ENCODE results near the gene MIEF1.
"Not testable (repeated sequence)": the region's sequence is repeated elsewhere in the genome, so short reads cannot be mapped to it uniquely, and the experiment has no call there.

MIEF1 gene

DNA sequence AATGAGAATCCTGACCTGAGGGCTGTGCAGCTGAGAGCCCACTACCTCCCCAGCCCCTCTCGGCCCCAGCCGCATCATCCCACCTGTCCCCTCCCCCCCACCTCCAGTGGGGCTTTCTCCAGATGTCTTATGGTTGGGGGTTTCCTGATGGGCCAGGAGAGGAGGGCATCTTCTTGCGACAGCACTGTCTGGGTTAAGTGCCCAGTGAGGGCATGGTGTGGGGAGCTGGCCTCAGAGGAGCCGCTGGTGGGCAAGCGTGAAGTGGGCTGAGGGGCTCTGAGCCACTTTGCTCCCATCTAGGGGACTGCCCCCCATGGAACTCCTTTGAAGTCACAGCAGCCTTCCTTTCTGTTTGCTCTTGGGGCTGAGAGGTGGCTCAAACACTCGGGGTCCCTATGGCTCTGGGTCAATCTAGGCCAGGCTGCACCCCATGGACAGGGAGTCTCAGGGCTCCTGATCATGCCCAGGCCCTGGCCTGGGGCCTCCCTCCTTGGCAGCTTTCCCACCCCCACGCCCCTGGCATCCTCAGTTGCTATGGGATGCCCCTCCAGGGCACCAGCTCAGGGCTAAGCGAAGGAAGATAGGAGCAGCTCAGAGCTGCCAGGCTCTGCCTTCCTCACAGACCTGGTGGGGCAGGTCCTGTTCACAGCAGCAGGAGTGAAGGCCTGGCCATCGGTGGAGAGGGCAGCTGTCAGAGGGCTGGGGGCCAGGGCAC is 11.0 kb upstream of the MIEF1 start:
- no peak for DNase-seq

DNA sequence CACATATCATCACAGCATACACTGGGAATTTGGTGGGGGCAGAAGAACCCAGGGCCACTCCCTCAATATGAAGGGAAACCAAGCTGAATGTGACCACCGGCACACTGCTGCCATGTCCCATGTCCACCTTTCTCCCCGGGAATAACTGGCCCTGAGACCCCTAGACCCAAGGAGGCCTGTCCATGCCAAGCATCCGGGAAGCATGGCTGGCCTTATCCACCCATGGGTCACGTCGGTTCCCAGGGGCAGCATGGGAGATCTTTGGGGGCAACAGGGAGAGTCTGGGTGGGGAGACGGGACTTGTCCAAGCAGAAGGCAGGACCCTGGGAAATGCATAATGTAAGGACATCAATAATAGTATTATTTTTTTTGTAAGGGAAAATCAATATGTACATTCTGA is 10.4 kb upstream of the MIEF1 start:
- DNase-seq, result no peak

DNA sequence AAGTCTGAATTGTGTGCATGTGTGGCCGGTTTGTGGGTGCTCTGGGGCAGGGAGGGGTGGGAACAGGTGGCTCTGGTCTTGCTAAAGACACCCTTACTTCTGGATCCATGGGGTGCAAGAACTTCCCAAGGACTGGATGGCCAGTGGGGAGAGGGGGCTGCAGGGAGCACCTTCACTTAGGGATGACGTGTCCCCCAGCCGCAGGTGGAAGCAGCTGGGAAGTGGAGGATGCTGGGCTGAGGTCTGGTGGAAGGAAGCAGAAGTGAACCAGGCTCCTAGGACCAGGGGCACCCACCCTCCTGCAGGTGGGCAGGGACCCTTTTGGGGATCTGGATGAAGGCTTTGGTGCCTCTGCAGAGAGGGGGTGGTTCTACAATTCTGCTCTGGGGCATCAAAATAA is 9.9 kb upstream of the MIEF1 start:
- no peak for DNase-seq

DNA sequence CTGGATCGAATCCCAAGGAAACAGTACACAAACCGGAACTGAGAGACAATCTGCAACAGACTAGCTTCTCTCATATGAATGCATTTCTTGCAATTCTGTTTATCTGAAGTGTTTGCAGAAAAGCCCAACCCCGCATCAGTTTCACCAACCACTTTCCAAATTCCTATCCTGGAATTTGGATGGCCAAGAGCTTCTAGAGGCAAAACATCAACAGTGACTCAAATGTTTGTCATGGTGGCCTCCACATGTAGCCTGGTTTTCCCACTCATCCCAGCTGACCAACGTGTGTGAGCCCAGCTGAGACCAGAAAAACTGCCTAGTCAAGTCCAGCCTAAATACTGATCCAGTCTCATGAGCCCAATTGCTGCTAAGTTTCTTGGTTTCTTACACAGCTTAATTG is 8.3 kb upstream of the MIEF1 start:
- no peak for DNase-seq

- no peak for DNase-seq
Observed at GRCh38 chr22:39494471-39495120, 7.5 kb upstream of the MIEF1 start.

- peak; percentile 46 for DNase-seq
Observed at GRCh38 chr22:39496131-39496838, 5.8 kb upstream of the MIEF1 start.

GRCh38 chr22:39497429-39497828 is 4.7 kb upstream of the MIEF1 start:
- DNase-seq, result no peak

- DNase-seq, result no peak
Observed at GRCh38 chr22:39498368-39498767, 3.7 kb upstream of the MIEF1 start.

DNA sequence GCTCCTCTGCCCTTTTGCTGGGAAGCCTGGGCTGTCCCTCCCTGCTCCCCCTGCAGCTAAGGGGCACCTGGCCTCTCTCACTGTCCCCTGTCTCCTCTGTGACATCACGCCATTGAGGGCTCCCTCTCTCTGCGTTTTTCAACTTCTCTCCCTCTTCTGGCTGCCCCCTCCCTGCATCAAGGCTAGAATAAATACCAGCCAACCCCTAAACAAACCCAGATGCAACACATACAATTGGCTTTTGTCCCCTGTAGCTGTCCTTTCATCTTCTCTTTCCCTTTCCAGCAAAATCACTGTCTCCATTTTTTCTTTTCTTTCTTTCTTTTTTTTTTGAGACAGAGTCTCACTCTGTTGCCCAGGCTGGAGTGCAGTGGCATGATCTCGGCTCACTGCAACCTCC is 3.3 kb upstream of the MIEF1 start:
- no peak for DNase-seq

- DNase-seq, result no peak
Observed at GRCh38 chr22:39500101-39500500, 2.0 kb upstream of the MIEF1 start.

GRCh38 chr22:39501644-39502108 is 414 bp upstream of the MIEF1 start:
- no peak for DNase-seq

DNA sequence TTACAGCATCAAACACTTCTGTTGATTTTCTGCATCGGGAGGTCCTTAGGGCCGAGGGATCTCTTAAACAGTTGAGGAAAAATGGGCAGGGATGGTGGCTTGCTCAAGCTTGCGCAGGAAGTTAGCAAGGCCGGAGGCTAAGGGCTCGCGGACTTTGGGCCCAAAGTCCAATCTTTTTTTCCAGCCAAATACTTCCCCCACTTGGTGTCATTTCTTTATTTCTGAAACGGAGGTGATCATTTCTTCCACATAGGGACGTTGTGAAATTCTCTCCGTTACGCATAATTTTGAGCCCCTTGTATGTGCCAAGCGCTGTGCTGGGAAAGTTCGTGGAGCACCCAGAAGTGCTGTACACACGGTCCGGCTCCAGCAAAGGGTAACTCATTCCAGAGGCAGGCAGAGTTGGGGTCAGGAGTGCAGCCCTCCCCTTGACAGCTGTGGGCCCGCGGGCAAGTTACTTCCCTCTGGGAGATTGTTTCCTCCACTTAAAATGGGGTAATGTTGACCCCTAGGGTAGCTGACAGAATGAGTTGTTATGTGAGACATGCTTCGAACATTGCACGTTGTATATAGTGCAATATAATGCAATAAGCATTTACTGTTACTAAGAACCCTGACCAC is 809 bp downstream of the MIEF1 start:
- DNase-seq, result no peak

DNA sequence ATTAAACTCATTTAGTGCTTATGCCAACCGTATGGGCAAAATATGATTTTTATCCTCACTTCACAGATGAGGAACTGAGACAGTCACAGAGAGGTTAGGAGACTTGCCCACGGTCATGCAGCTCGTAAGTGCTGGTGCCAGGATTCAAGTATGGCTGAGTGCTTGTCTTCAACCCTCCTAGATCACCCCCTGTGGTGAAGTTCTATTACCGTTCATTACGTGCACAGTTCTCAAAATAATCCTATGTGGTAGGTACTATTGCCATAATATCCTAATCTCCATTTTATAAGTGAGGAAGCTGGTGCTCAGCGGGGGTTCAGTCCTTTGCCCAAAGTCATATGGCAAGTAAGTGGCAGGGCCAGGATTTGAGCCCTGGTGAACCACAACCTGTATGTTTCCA is 1.5 kb downstream of the MIEF1 start:
- no peak for DNase-seq

DNA sequence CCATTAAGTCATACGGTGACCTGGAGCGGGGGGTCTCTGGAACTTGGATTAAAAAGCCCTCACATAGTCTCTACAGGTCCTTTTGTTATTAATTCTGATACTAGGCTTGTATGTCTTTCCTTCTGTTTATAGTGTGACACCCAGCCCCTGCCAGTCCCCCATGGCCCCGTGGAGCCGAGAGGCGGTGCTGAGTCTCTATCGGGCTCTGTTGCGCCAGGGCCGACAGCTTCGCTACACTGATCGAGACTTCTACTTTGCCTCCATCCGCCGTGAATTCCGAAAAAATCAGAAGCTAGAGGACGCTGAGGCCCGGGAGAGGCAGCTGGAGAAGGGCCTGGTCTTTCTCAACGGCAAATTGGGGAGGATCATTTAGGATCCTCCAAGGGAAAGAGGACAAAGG is 2.0 kb downstream of the MIEF1 start:
- no peak for DNase-seq

DNA sequence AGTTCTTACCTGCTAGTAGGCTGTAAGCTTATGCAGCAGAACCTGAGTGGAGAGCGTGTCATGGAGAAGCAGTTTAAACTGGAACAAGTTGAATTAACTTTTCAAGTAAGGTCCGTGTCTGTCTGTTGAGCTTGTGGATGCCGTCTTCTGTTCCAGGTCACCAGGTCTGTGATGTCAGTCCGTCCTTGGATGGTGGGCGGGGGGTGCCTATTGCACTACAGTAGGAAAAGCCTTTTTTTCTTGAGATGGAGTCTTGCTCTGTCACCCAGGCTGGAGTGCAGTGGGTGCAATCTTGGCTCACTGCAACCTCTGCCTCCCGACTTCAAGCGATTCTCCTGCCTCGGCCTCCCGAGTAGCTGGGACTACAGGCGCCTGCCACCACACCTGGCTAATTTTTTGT is 4.9 kb downstream of the MIEF1 start:
- DNase-seq, result not testable (repeated sequence)

GRCh38 chr22:39508393-39508792 is 6.3 kb downstream of the MIEF1 start:
- no peak for DNase-seq

- DNase-seq, result no peak
Observed at GRCh38 chr22:39510529-39511149, 8.5 kb downstream of the MIEF1 start.

DNA sequence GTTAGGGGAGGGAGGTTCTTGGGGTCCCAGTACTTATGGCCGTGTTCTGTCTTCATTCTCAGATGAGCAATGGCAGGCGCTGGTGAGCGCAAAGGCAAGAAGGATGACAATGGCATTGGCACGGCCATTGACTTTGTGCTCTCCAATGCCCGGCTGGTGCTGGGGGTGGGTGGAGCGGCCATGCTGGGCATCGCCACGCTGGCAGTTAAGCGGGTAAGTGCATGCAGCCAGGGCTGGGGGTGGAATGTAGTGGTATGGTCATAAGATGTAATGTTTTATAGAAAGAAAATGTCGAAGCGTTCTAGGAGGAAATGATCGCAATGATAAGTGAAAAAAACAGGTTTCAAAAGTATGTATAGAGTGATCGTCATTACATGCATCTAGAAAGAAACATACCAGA is 9.1 kb downstream of the MIEF1 start:
- DNase-seq, result no peak

GRCh38 chr22:39512026-39512425 is 9.9 kb downstream of the MIEF1 start:
- no peak for DNase-seq

DNA sequence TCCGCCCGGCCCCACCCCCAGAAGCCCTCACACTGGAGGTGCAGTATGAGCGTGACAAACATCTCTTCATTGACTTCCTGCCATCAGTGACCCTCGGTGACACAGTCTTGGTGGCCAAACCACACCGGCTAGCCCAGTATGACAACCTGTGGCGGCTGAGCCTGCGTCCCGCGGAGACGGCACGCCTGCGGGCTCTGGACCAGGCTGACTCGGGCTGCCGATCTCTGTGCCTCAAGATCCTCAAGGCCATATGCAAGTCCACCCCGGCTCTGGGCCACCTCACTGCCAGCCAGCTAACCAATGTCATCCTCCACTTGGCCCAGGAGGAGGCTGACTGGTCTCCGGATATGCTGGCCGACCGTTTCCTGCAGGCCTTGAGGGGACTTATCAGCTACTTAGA is 11.7 kb downstream of the MIEF1 start:
- no peak for DNase-seq

GRCh38 chr22:39514373-39514973 is 12.4 kb downstream of the MIEF1 start:
- DNase-seq, result no peak

DNA sequence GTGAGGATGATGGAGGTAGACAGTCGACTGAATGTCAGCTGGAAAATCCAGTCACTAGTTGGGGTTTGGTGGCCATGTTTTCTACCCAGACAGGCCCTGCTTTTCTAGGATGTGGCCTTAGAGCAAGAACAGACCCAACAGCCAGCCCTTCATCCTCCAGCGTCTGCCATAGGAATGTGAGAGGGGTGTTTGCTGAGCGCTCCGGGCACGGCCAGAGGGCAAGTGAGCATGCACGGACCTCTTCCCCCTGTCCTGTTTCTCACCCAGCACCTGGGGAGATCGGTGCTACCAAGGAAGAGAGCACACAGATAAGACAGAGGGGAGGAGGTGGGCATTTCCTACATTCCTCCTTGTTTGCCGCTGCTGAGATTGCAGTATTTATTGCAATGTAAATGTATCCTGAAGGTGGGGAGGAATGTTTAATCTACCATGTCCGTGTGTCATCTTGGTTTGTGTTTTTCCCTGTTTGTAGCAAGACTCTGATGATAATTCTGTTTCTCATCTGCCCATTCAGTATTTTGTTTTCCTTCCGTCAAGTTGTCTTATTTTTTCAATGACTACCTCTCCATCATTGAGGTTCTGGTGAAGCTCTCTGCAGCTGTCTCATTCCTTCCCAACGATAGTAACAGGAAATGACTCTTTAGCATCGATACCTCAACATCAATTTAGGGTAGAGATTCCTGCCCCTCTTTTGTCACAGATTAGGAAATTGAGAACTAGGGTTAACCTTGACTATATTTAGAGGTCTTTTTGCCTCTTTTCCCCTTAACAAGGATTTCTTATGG is 13.4 kb downstream of the MIEF1 start:
- no peak for DNase-seq

Data from SIG-M5 (cell line).